Measurements from ENCODE around the gene SPRR1B.

DNA sequence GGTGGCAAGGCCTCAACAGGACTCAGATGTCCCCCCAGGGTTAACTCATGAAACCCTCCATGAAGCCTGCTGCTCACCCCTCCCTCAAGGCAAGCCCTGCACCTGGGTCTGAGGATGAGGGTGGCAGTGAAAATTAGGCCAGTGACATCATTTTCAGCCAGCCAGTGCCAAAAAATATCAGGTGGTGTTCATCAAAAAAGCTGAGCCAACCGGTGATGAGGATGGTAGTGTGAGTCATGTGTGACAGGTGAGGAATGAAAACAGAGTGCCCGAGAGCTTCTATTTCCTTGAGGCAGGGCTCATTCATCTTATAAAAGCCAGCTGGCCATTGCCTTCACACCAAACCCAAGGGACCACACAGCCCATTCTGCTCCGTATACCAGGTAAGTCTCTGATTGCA lies 47.3 kb upstream of the SPRR1B start, which contains the start of gene SPRR1A:
- TF ChIP-seq POLR2A (IDR thresholded peaks at IDR 0.05) = no peak
- TF ChIP-seq, protein P1, sequence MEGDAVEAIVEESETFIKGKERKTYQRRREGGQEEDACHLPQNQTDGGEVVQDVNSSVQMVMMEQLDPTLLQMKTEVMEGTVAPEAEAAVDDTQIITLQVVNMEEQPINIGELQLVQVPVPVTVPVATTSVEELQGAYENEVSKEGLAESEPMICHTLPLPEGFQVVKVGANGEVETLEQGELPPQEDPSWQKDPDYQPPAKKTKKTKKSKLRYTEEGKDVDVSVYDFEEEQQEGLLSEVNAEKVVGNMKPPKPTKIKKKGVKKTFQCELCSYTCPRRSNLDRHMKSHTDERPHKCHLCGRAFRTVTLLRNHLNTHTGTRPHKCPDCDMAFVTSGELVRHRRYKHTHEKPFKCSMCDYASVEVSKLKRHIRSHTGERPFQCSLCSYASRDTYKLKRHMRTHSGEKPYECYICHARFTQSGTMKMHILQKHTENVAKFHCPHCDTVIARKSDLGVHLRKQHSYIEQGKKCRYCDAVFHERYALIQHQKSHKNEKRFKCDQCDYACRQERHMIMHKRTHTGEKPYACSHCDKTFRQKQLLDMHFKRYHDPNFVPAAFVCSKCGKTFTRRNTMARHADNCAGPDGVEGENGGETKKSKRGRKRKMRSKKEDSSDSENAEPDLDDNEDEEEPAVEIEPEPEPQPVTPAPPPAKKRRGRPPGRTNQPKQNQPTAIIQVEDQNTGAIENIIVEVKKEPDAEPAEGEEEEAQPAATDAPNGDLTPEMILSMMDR (IDR thresholded peaks at IDR 0.05) = no peak

Data from breast epithelium (tissue), 3 donors.